ENCODE data around the gene SLC25A39. TPM values are rescaled to one million over a fixed set of nuclear protein-coding genes. Genes with fewer than 3 reads are reported as not detected.
"Not testable (repeated sequence)": the region's sequence is repeated elsewhere in the genome, so short reads cannot be mapped to it uniquely, and the experiment has no call there.

Gene SLC25A39
- total RNA-seq, 5 donors from 2014 or later (not counting 1 experiment from before 2014, with no cell fraction given), result 78.6 to 108 (median 104) TPM

GRCh38 chr17:44365051-44365450 lies 40.4 kb upstream of the SLC25A39 start:
- DNase-seq; H3K36me3 Mint-ChIP-seq; H3K36me3 ChIP-seq (ENCODE audit: control insufficient read depth in 2 of 2, extremely low read depth in 1 of 2, insufficient read depth in 1 of 2, low read length in 1 of 2); ATAC-seq (replicated peaks in 1 of 4); POLR2A ChIA-PET; H3K9me3 ChIP-seq; H3K9me3 Mint-ChIP-seq; H3K4me1 Mint-ChIP-seq; H3K4me3 ChIP-seq (ENCODE audit: control insufficient read depth in 1 of 2, extremely low read depth in 1 of 2, low read length in 1 of 2); H3K27ac ChIP-seq (ENCODE audit: low read length); H3K27ac Mint-ChIP-seq: not testable (repeated sequence)
- Mint-ChIP-seq H3K4me3 (peak overlapping the region in 2 of 3 donors; percentile 43 to 74), H3K27me3 (peaks cover 28 to 38% of the 10 kb centered on the region in 2 donors)
- CTCF ChIA-PET, result interaction anchor here in 1 of 2 donors (1.1 to 1.2 kb wide), 2 partner anchors 13 to 19 kb away, joined by 3 to 6 read pairs; no protein-coding TSS in a partner anchor
- H3K4me1 ChIP-seq (ENCODE audit: control insufficient read depth in 1 of 2, extremely low read depth in 1 of 2, insufficient read depth in 2 of 2, low read length in 2 of 2), result peaks cover 0 to 13% of the 10 kb centered on the region in 2 experiments
- H3K27me3 ChIP-seq (replicated peaks in 1 of 2; ENCODE audit: control insufficient read depth in 2 of 2, extremely low read depth in 1 of 2, insufficient read depth in 2 of 2, low read length in 1 of 2), result peaks cover 3 to 49% of the 10 kb centered on the region in 2 experiments
- WGBS (ENCODE audit: insufficient coverage), result 73% methylated on average over 4 of the region's 5 CpGs

DNA sequence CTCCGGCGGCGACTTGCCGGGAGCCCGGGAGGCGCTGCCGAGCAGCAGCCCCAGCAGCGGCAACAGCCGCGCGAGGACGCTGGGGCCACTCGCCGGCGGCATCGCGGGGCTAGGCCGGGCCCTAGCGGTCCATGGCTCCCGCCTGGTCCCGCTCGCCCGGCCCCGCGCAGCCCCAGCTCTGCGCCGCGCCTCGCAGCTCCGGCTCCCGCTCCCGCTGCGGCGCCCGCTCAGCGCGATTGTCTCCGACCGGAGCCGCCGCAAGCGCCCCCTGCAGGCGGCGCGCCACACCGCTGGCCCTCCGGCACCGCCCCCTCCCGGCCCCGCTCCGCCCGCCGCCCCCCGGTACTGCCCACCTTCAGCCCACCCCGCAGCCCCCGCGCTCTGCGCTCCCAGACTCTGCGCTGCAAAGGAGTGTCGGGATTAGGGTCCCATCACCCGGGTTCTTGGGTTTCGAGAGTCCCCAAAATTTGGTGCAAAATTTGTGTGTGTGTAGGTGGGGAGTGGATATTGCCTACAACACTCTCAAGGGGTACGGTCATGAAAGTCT lies 39.1 kb upstream of the SLC25A39 start, which contains the start of gene FAM171A2:
Gene FAM171A2, minus strand, starts transcription at position 241 of the 547 bp plus-strand sequence. Its CDS starts 139 bp downstream, at position 102.
- Mint-ChIP-seq H3K27ac (no peak within 1 kb of the TSS), H3K36me3 (no peaks in the 10 kb centered on the region), H3K4me1 (peaks cover 6 to 9% (median 7%) of the 10 kb centered on the region in 3 donors), H3K9me3 (no peaks in the 10 kb centered on the region), H3K4me3 (peak within 1 kb of the TSS; percentile 74 to 79 (median 74)), H3K27me3 (peaks cover 25 to 35% of the 10 kb centered on the region in 2 donors)
- Histone ChIP-seq H3K36me3 (ENCODE audit: control insufficient read depth in 2 of 2, extremely low read depth in 1 of 2, insufficient read depth in 1 of 2, low read length in 1 of 2) (no peaks in the 10 kb centered on the region), H3K4me1 (ENCODE audit: control insufficient read depth in 1 of 2, extremely low read depth in 1 of 2, insufficient read depth in 2 of 2, low read length in 2 of 2) (peaks cover 0 to 13% of the 10 kb centered on the region in 2 experiments), H3K9me3 (no peaks in the 10 kb centered on the region), H3K4me3 (ENCODE audit: control insufficient read depth in 1 of 2, extremely low read depth in 1 of 2, low read length in 1 of 2) (peak within 1 kb of the TSS; percentile 47 to 61), H3K27ac (ENCODE audit: low read length) (no peak within 1 kb of the TSS), H3K27me3 (replicated peaks in 1 of 2; ENCODE audit: control insufficient read depth in 2 of 2, extremely low read depth in 1 of 2, insufficient read depth in 2 of 2, low read length in 1 of 2) (peaks cover 3 to 49% of the 10 kb centered on the region in 2 experiments)
- CTCF ChIA-PET, result interaction anchor here (0.6 to 1.3 kb wide), 6 partner anchors 7 to 154 kb away, joined by 3 to 6 read pairs (median 3); partner anchors contain the start of gene GRN (in 1 of the 2)
- peak in 32 of 35 experiments; percentile 32 to 86 (median 60) for DNase-seq
- POLR2A ChIA-PET, result interaction anchor here (0.6 to 0.8 kb wide), 3 partner anchors 9 to 160 kb away, joined by 3 to 8 read pairs (median 3); no protein-coding TSS in a partner anchor
- peak; percentile 91 to 94 (median 91) for ATAC-seq (replicated peaks in 1 of 4)
- 0% methylated on average over 55 of the region's 63 CpGs for WGBS (ENCODE audit: insufficient coverage)

- Mint-ChIP-seq H3K27ac (no peak overlapping the region), H3K4me3 (peak overlapping the region; percentile 68 to 74 (median 69)), H3K4me1 (peaks cover 6 to 11% (median 7%) of the 10 kb centered on the region in 3 donors), H3K27me3 (peaks cover 21 to 35% of the 10 kb centered on the region in 2 donors), H3K36me3 (no peaks in the 10 kb centered on the region), H3K9me3 (no peaks in the 10 kb centered on the region)
- ATAC-seq (replicated peaks in 1 of 4) (peak; percentile 33 to 48 (median 42)), DNase-seq (peak in 5 of 35 experiments; percentile 16 to 30 (median 24))
- peaks cover 0 to 13% of the 10 kb centered on the region in 2 experiments for H3K4me1 ChIP-seq (ENCODE audit: control insufficient read depth in 1 of 2, extremely low read depth in 1 of 2, insufficient read depth in 2 of 2, low read length in 2 of 2)
- no peak overlapping the region for H3K27ac ChIP-seq (ENCODE audit: low read length)
- no peaks in the 10 kb centered on the region for H3K36me3 ChIP-seq (ENCODE audit: control insufficient read depth in 2 of 2, extremely low read depth in 1 of 2, insufficient read depth in 1 of 2, low read length in 1 of 2)
- ChIA-PET CTCF (interaction anchor here (0.6 to 1.3 kb wide), 6 partner anchors 8 to 312 kb away, joined by 3 to 6 read pairs (median 3); partner anchors contain the start of gene GRN (in 1 of the 2)), POLR2A (interaction anchor here (0.6 to 0.8 kb wide), 4 partner anchors 8 to 200 kb away, joined by 3 to 8 read pairs (median 3); no protein-coding TSS in a partner anchor)
- peak overlapping the region; percentile 47 to 61 for H3K4me3 ChIP-seq (ENCODE audit: control insufficient read depth in 1 of 2, extremely low read depth in 1 of 2, low read length in 1 of 2)
- H3K27me3 ChIP-seq (replicated peaks in 1 of 2; ENCODE audit: control insufficient read depth in 2 of 2, extremely low read depth in 1 of 2, insufficient read depth in 2 of 2, low read length in 1 of 2), result peaks cover 3 to 49% of the 10 kb centered on the region in 2 experiments
- H3K9me3 ChIP-seq, result no peaks in the 10 kb centered on the region
- WGBS (ENCODE audit: insufficient coverage), result under 1% methylated on average over 33 of the region's 45 CpGs
Measured at GRCh38 chr17:44362949-44363612, 38.5 kb upstream of the SLC25A39 start.

GRCh38 chr17:44362459-44362948 lies 37.9 kb upstream of the SLC25A39 start:
- peaks cover 0 to 13% of the 10 kb centered on the region in 2 experiments for H3K4me1 ChIP-seq (ENCODE audit: control insufficient read depth in 1 of 2, extremely low read depth in 1 of 2, insufficient read depth in 2 of 2, low read length in 2 of 2)
- WGBS (ENCODE audit: insufficient coverage), result 38% methylated on average over 3 of the region's 11 CpGs
- H3K27ac ChIP-seq (ENCODE audit: low read length), result no peak overlapping the region
- H3K36me3 ChIP-seq (ENCODE audit: control insufficient read depth in 2 of 2, extremely low read depth in 1 of 2, insufficient read depth in 1 of 2, low read length in 1 of 2), result no peaks in the 10 kb centered on the region
- Mint-ChIP-seq H3K4me3 (peak overlapping the region in 2 of 3 donors; percentile 50 to 74), H3K27me3 (peaks cover 18 to 31% of the 10 kb centered on the region in 2 donors), H3K27ac (no peak overlapping the region), H3K4me1 (peaks cover 6 to 11% (median 7%) of the 10 kb centered on the region in 3 donors), H3K9me3 (no peaks in the 10 kb centered on the region), H3K36me3 (no peaks in the 10 kb centered on the region)
- no peak overlapping the region for H3K4me3 ChIP-seq (ENCODE audit: control insufficient read depth in 1 of 2, extremely low read depth in 1 of 2, low read length in 1 of 2)
- H3K27me3 ChIP-seq (replicated peaks in 1 of 2; ENCODE audit: control insufficient read depth in 2 of 2, extremely low read depth in 1 of 2, insufficient read depth in 2 of 2, low read length in 1 of 2), result peaks cover 3 to 47% of the 10 kb centered on the region in 2 experiments
- ATAC-seq (replicated peaks in 1 of 4) (no peak), DNase-seq (no peak)
- no peaks in the 10 kb centered on the region for H3K9me3 ChIP-seq
- POLR2A ChIA-PET, result interaction anchor here in 1 of 2 donors (0.7 kb wide), 1 partner anchor 199 kb away, joined by 3 read pairs; no protein-coding TSS in a partner anchor
- CTCF ChIA-PET, result interaction anchor here in 1 of 2 donors (1.3 kb wide), 1 partner anchor 23 kb away, joined by 6 read pairs; no protein-coding TSS in a partner anchor

GRCh38 chr17:44361292-44362260 lies 37.0 kb upstream of the SLC25A39 start:
- H3K9me3 Mint-ChIP-seq, result no peaks in the 10 kb centered on the region
- H3K4me1 ChIP-seq (ENCODE audit: control insufficient read depth in 1 of 2, extremely low read depth in 1 of 2, insufficient read depth in 2 of 2, low read length in 2 of 2), result peaks cover 0 to 13% of the 10 kb centered on the region in 2 experiments
- POLR2A ChIA-PET, result no interaction called here
- H3K4me3 ChIP-seq (ENCODE audit: control insufficient read depth in 1 of 2, extremely low read depth in 1 of 2, low read length in 1 of 2), result no peak overlapping the region
- DNase-seq (no peak), ATAC-seq (replicated peaks in 1 of 4) (no peak)
- H3K36me3 ChIP-seq (ENCODE audit: control insufficient read depth in 2 of 2, extremely low read depth in 1 of 2, insufficient read depth in 1 of 2, low read length in 1 of 2), result no peaks in the 10 kb centered on the region
- 95% methylated on average over 3 of the region's 11 CpGs for WGBS (ENCODE audit: insufficient coverage)
- CTCF ChIA-PET, result interaction anchor here in 1 of 2 donors (0.6 kb wide), 2 partner anchors 28 to 244 kb away, joined by 3 to 6 read pairs; partner anchors contain the start of gene ITGA2B
- no peaks in the 10 kb centered on the region for H3K36me3 Mint-ChIP-seq
- H3K4me3 Mint-ChIP-seq, result no peak overlapping the region
- no peak overlapping the region for H3K27ac Mint-ChIP-seq
- H3K27ac ChIP-seq (ENCODE audit: low read length), result no peak overlapping the region
- H3K4me1 Mint-ChIP-seq, result peaks cover 6 to 11% (median 7%) of the 10 kb centered on the region in 3 donors
- H3K27me3 ChIP-seq (replicated peaks in 1 of 2; ENCODE audit: control insufficient read depth in 2 of 2, extremely low read depth in 1 of 2, insufficient read depth in 2 of 2, low read length in 1 of 2), result peaks cover 3 to 43% of the 10 kb centered on the region in 2 experiments
- H3K27me3 Mint-ChIP-seq, result peaks cover 12 to 23% of the 10 kb centered on the region in 2 donors
- no peaks in the 10 kb centered on the region for H3K9me3 ChIP-seq

Measured in T-cell (primary cell).